Activated CD8-positive, alpha-beta T cell treated with anti-CD3 and anti-CD28 coated beads, Interleukin-2, amount 10 ng/mL, durations not matched to agents 7 days and 5 days (primary cell): ENCODE data around the gene NFKB1. TPM values are rescaled to one million over a fixed set of nuclear protein-coding genes. Genes with fewer than 3 reads are reported as not detected.

ENCODE experiments used
- ATAC-seq: fragments of 150-1000 bp; cut with Tn5 transposase; one replicate; pipeline ENCODE4 v1.10.0; 2021; ENCODE audit warnings: moderate library complexity
- CTCF ChIA-PET: fragments of 350-600 bp; sonication (Branson Sonifier 250); formaldehyde crosslinking; loops from one replicate; lab custom pipeline; 2021; ENCODE audit warnings: antibody characterized with exemption; lab: Charles Lee
- POLR2A ChIA-PET: fragments of 350-600 bp; sonication (Branson Sonifier 250); formaldehyde crosslinking; loops from one replicate; lab custom pipeline; 2021; ENCODE audit warnings: antibody characterized with exemption; lab: Charles Lee
- DNase-seq: peaks from one replicate; pipeline ENCODE4 v3.0.0-alpha.2; 2020
- H3K27ac Mint-ChIP-seq: one replicate; pipeline ENCODE4 v1.8.0; 2021; ENCODE audit warnings: mild to moderate bottlenecking, mixed read lengths
- H3K27me3 Mint-ChIP-seq: one replicate; pipeline ENCODE4 v1.8.0; 2021; ENCODE audit warnings: low read depth, mixed read lengths
- H3K36me3 Mint-ChIP-seq: one replicate; pipeline ENCODE4 v1.8.0; 2021; ENCODE audit warnings: low read depth, mixed read lengths
- H3K4me1 Mint-ChIP-seq: one replicate; pipeline ENCODE4 v1.8.0; 2021; ENCODE audit warnings: low read depth, mixed read lengths
- H3K4me3 Mint-ChIP-seq: one replicate; pipeline ENCODE4 v1.8.0; 2021; ENCODE audit warnings: mild to moderate bottlenecking, mixed read lengths
- H3K9me3 Mint-ChIP-seq: one replicate; pipeline ENCODE4 v1.8.0; 2022; ENCODE audit warnings: mixed read lengths; ENCODE audit not compliant: insufficient read depth
- total RNA-seq, 2 experiments: library from RNA; stranded (reverse); gene quantifications; one replicate each; pipeline ENCODE4 v1.2.3, GENCODE V29; 2021

Gene NFKB1
- total RNA-seq, 2 experiments from 2014 or later = 150 to 162 TPM

GRCh38 chr4:102517753-102518152 lies 16.6 kb downstream of the NFKB1 start:
- ChIA-PET POLR2A (interaction anchor here (0.8 to 3.1 kb wide), 2 partner anchors 16 to 217 kb away, joined by 3 to 21 read pairs; partner anchors contain the start of gene NFKB1), CTCF (interaction anchor here (1.5 to 1.8 kb wide), 2 partner anchors 9 to 69 kb away, joined by 5 to 7 read pairs; no protein-coding TSS in a partner anchor)
- DNase-seq = no peak
- peaks cover 70% of the 10 kb centered on the region for H3K4me1 Mint-ChIP-seq
- peak overlapping the region; percentile 74 for H3K27ac Mint-ChIP-seq
- peaks cover 30% of the 10 kb centered on the region for H3K9me3 Mint-ChIP-seq
- peaks cover 60% of the 10 kb centered on the region for H3K36me3 Mint-ChIP-seq
- ATAC-seq = no peak
- no peaks in the 10 kb centered on the region for H3K27me3 Mint-ChIP-seq
- no peak overlapping the region for H3K4me3 Mint-ChIP-seq

- Mint-ChIP-seq H3K27ac (peak overlapping the region; percentile 81), H3K36me3 (peaks cover 57% of the 10 kb centered on the region), H3K4me3 (peak overlapping the region; percentile 22), H3K4me1 (peaks cover 78% of the 10 kb centered on the region), H3K27me3 (no peaks in the 10 kb centered on the region), H3K9me3 (peaks cover 27% of the 10 kb centered on the region)
- ChIA-PET POLR2A (interaction anchor here (0.8 to 3.1 kb wide), 5 partner anchors 12 to 216 kb away, joined by 3 to 21 read pairs (median 3); partner anchors contain the start of gene NFKB1), CTCF (interaction anchor here (1.0 to 1.5 kb wide), 2 partner anchors 10 to 70 kb away, joined by 3 to 5 read pairs; no protein-coding TSS in a partner anchor)
- no peak for DNase-seq
- ATAC-seq = peak; percentile 77
Measured at GRCh38 chr4:102518703-102519131, 17.6 kb downstream of the NFKB1 start.

GRCh38 chr4:102519925-102520324 lies 18.8 kb downstream of the NFKB1 start:
- Mint-ChIP-seq H3K27ac (peak overlapping the region; percentile 18), H3K36me3 (peaks cover 49% of the 10 kb centered on the region), H3K4me3 (no peak overlapping the region), H3K4me1 (peaks cover 85% of the 10 kb centered on the region), H3K9me3 (peaks cover 20% of the 10 kb centered on the region), H3K27me3 (no peaks in the 10 kb centered on the region)
- DNase-seq (no peak), ATAC-seq (no peak)
- ChIA-PET POLR2A (interaction anchor here (1.2 to 3.1 kb wide), 2 partner anchors 19 to 66 kb away, joined by 3 to 21 read pairs; partner anchors contain the start of gene NFKB1), CTCF (interaction anchor here (0.9 to 1.1 kb wide), 2 partner anchors 19 to 23 kb away, joined by 3 to 5 read pairs; partner anchors contain the start of gene NFKB1)

GRCh38 chr4:102521570-102521969 lies 20.4 kb downstream of the NFKB1 start:
- no peaks in the 10 kb centered on the region for H3K27me3 Mint-ChIP-seq
- ATAC-seq (no peak), DNase-seq (no peak)
- peaks cover 48% of the 10 kb centered on the region for H3K36me3 Mint-ChIP-seq
- POLR2A ChIA-PET = interaction anchor here (0.8 to 1.2 kb wide), 2 partner anchors 10 to 347 kb away, joined by 3 read pairs; partner anchors contain the start of gene CISD2
- H3K4me1 Mint-ChIP-seq = peaks cover 90% of the 10 kb centered on the region
- H3K4me3 Mint-ChIP-seq = no peak overlapping the region
- peak overlapping the region; percentile 25 for H3K27ac Mint-ChIP-seq
- CTCF ChIA-PET = interaction anchor here (1.0 to 1.9 kb wide), 2 partner anchors 10 to 19 kb away, joined by 3 to 6 read pairs; no protein-coding TSS in a partner anchor
- H3K9me3 Mint-ChIP-seq = peaks cover 6% of the 10 kb centered on the region

GRCh38 chr4:102522031-102522440 lies 20.9 kb downstream of the NFKB1 start:
- Mint-ChIP-seq H3K27ac (peak overlapping the region; percentile 25), H3K4me3 (no peak overlapping the region), H3K36me3 (peaks cover 44% of the 10 kb centered on the region), H3K4me1 (peaks cover 89% of the 10 kb centered on the region), H3K27me3 (no peaks in the 10 kb centered on the region), H3K9me3 (peaks cover 2% of the 10 kb centered on the region)
- ChIA-PET POLR2A (interaction anchor here (0.8 to 1.4 kb wide), 3 partner anchors 11 to 347 kb away, joined by 3 to 5 read pairs (median 3); partner anchors contain the start of genes CISD2 and NFKB1), CTCF (interaction anchor here (1.0 to 1.9 kb wide), 2 partner anchors 11 to 20 kb away, joined by 3 to 6 read pairs; no protein-coding TSS in a partner anchor)
- no peak for DNase-seq
- no peak for ATAC-seq

- Mint-ChIP-seq H3K4me1 (peaks cover 92% of the 10 kb centered on the region), H3K36me3 (peaks cover 44% of the 10 kb centered on the region), H3K27me3 (no peaks in the 10 kb centered on the region), H3K9me3 (no peaks in the 10 kb centered on the region), H3K27ac (peak overlapping the region; percentile 74), H3K4me3 (no peak overlapping the region)
- no peak for DNase-seq
- ChIA-PET POLR2A (interaction anchor here (1.1 to 1.5 kb wide), 3 partner anchors 13 to 61 kb away, joined by 3 to 8 read pairs (median 5); no protein-coding TSS in a partner anchor), CTCF (interaction anchor here (0.9 to 3.2 kb wide), 2 partner anchors 24 to 52 kb away, joined by 3 to 11 read pairs; partner anchors contain the start of gene NFKB1)
- no peak for ATAC-seq
Measured at GRCh38 chr4:102524691-102525090, 23.5 kb downstream of the NFKB1 start.

GRCh38 chr4:102525097-102525496 lies 23.9 kb downstream of the NFKB1 start:
- ChIA-PET POLR2A (interaction anchor here (1.2 to 1.5 kb wide), 2 partner anchors 23 to 60 kb away, joined by 3 to 8 read pairs; no protein-coding TSS in a partner anchor), CTCF (interaction anchor here (0.8 to 3.2 kb wide), 4 partner anchors 13 to 179 kb away, joined by 3 to 11 read pairs (median 4); partner anchors contain the start of gene NFKB1)
- Mint-ChIP-seq H3K9me3 (no peaks in the 10 kb centered on the region), H3K36me3 (peaks cover 48% of the 10 kb centered on the region), H3K4me3 (no peak overlapping the region), H3K4me1 (peaks cover 92% of the 10 kb centered on the region), H3K27me3 (no peaks in the 10 kb centered on the region), H3K27ac (peak overlapping the region; percentile 74)
- DNase-seq (no peak), ATAC-seq (no peak)

- no peaks in the 10 kb centered on the region for H3K27me3 Mint-ChIP-seq
- no peak for DNase-seq
- H3K4me1 Mint-ChIP-seq = peaks cover 92% of the 10 kb centered on the region
- peaks cover 52% of the 10 kb centered on the region for H3K36me3 Mint-ChIP-seq
- no peak overlapping the region for H3K4me3 Mint-ChIP-seq
- ATAC-seq = no peak
- POLR2A ChIA-PET = interaction anchor here (1.2 to 1.5 kb wide), 2 partner anchors 23 to 60 kb away, joined by 3 to 8 read pairs; no protein-coding TSS in a partner anchor
- peak overlapping the region; percentile 67 for H3K27ac Mint-ChIP-seq
- no peaks in the 10 kb centered on the region for H3K9me3 Mint-ChIP-seq
- CTCF ChIA-PET = interaction anchor here (0.8 to 3.2 kb wide), 4 partner anchors 14 to 180 kb away, joined by 3 to 11 read pairs (median 4); partner anchors contain the start of gene NFKB1
Measured at GRCh38 chr4:102525504-102525903, 24.3 kb downstream of the NFKB1 start.

GRCh38 chr4:102526532-102526931 lies 25.4 kb downstream of the NFKB1 start:
- ChIA-PET CTCF (interaction anchor here (1.3 to 3.2 kb wide), 5 partner anchors 10 to 83 kb away, joined by 3 to 11 read pairs (median 5); partner anchors contain the start of gene NFKB1), POLR2A (interaction anchor here (3.4 kb wide), 1 partner anchor 26 kb away, joined by 16 read pairs; the partner anchor contains the start of gene NFKB1)
- ATAC-seq (no peak), DNase-seq (no peak)
- Mint-ChIP-seq H3K4me1 (peaks cover 94% of the 10 kb centered on the region), H3K4me3 (no peak overlapping the region), H3K36me3 (peaks cover 58% of the 10 kb centered on the region), H3K27ac (no peak overlapping the region), H3K9me3 (no peaks in the 10 kb centered on the region), H3K27me3 (no peaks in the 10 kb centered on the region)

GRCh38 chr4:102527695-102528283 lies 26.6 kb downstream of the NFKB1 start:
- peak overlapping the region; percentile 89 for H3K27ac Mint-ChIP-seq
- H3K9me3 Mint-ChIP-seq = no peaks in the 10 kb centered on the region
- DNase-seq (no peak), ATAC-seq (peak; percentile 64)
- peaks cover 61% of the 10 kb centered on the region for H3K36me3 Mint-ChIP-seq
- H3K27me3 Mint-ChIP-seq = no peaks in the 10 kb centered on the region
- H3K4me3 Mint-ChIP-seq = peak overlapping the region; percentile 68
- peaks cover 91% of the 10 kb centered on the region for H3K4me1 Mint-ChIP-seq
- ChIA-PET CTCF (interaction anchor here (0.8 to 3.2 kb wide), 11 partner anchors 9 to 97 kb away, joined by 3 to 11 read pairs (median 3); partner anchors contain the start of gene NFKB1), POLR2A (interaction anchor here (1.2 to 3.4 kb wide), 6 partner anchors 24 to 300 kb away, joined by 4 to 16 read pairs (median 4); partner anchors contain the start of genes NFKB1 and UBE2D3)

GRCh38 chr4:102529977-102530376 lies 28.8 kb downstream of the NFKB1 start:
- CTCF ChIA-PET = interaction anchor here (1.1 kb wide), 2 partner anchors 30 to 82 kb away, joined by 4 to 5 read pairs; no protein-coding TSS in a partner anchor
- POLR2A ChIA-PET = interaction anchor here (1.2 to 1.3 kb wide), 2 partner anchors 11 to 29 kb away, joined by 3 to 5 read pairs; partner anchors contain the start of gene NFKB1
- no peak for ATAC-seq
- H3K4me3 Mint-ChIP-seq = no peak overlapping the region
- H3K36me3 Mint-ChIP-seq = peaks cover 71% of the 10 kb centered on the region
- no peaks in the 10 kb centered on the region for H3K9me3 Mint-ChIP-seq
- H3K27me3 Mint-ChIP-seq = no peaks in the 10 kb centered on the region
- H3K4me1 Mint-ChIP-seq = peaks cover 92% of the 10 kb centered on the region
- no peak overlapping the region for H3K27ac Mint-ChIP-seq
- DNase-seq = no peak
